Putamen (tissue), 1 donor: ENCODE data around the gene JUN.
A peak's percentile ranks its signal among the peaks of the same experiment; 100 is the strongest.

Source experiments
- DNase-seq: peaks from one replicate; pipeline ENCODE4 v3.0.0-alpha.2; 2016; ENCODE audit warnings: low spot score

Gene JUN

GRCh38 chr1:58783090-58783992 is 506 bp downstream of the JUN start:
- peak; percentile 57 for DNase-seq

GRCh38 chr1:58782178-58783089 is 1.4 kb downstream of the JUN start:
- DNase-seq = peak; percentile 47

- DNase-seq = peak; percentile 72
Observed at GRCh38 chr1:58781541-58782177, 2.2 kb downstream of the JUN start.

GRCh38 chr1:58780836-58781452 is 2.9 kb downstream of the JUN start:
- DNase-seq = peak; percentile 6

- DNase-seq = no peak
Observed at GRCh38 chr1:58780411-58780810, 3.4 kb downstream of the JUN start.

GRCh38 chr1:58779801-58780382 is 4.0 kb downstream of the JUN start:
- DNase-seq = no peak

DNA sequence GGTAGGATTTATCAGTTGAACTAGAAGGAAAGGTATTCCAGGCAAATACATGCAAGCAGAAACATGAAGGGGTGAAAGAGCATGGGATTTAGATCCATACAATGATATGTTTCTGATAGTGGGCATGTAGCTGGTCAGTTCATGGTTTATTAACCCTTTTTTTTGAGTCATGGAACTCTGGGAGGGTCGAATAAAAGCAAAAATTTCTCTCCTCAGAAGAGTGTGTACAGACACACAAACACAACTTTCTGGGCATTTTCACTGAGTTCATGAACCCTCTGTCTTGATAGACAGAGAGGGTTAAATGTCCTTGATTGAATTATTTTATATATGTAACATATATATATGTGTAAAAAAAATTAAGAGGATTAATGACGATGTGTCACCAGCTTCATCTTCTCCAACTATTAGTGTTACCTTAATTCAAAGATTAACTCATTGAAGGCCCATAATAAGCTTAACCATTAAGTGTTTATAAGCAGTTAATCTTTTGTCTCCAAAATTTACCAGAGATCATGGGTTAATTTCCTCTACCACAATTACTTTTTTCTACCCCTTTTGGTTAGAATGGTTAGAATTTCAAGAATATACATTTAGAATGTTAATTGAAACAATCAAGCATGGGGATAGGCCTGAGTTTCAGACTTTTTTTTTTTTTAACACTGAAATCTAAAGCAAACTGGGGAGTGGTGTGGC is 4.6 kb downstream of the JUN start:
- DNase-seq = no peak

DNA sequence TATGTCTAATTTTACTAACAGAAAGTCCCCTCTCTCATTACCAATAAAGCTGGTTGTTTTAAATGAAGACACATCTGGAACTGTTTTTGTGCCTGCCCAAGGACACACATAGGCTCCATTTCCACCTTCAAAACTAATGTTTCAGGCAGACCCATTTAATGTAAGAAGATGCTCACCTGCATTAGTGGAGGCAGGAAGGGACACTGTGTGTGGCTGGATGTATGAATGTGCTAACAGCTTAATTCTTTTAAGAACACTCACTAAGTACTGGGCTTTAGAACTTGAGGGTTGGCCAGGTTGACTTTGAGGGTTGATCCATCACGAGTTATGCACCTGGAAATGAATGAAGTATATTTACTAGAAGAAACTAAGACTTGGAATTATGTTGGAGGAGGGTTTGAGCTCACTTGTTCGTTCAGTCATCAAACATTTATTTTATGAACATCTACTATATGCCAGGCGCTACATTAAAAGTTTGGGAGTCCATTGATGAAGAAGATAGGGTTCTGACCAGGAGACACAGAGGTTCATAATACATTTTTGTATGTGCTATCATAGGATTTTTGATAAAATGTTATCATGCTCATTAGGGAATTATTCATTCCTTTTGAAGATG is 5.4 kb downstream of the JUN start:
- DNase-seq = no peak

GRCh38 chr1:58774027-58774426 is 9.8 kb downstream of the JUN start:
- no peak for DNase-seq

GRCh38 chr1:58773406-58773840 is 10.4 kb downstream of the JUN start:
- no peak for DNase-seq

DNA sequence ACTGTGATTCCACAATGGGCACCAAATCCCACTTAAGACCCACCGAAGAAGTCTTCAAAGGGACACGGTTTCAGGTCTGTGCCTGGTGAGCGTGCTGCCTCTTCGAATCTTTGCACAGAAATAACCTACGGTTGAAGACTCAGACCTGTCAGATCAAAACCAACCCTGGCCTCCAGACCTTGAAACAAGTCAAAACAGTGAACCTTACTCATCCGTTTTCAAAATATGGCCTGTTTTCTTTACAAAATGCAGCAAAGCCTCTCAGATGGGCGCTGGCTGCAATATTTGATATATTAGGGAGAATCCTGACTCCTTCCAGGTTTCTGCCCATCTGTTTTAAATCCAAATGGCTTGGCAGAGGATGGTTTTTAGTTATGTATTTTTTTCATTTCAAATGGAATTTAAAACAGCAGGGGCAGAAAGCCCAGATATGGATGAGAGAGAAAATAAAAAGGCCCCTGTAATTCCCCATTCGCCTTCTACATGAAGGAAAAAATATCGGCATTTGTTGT is 14.0 kb downstream of the JUN start:
- DNase-seq = no peak

DNA sequence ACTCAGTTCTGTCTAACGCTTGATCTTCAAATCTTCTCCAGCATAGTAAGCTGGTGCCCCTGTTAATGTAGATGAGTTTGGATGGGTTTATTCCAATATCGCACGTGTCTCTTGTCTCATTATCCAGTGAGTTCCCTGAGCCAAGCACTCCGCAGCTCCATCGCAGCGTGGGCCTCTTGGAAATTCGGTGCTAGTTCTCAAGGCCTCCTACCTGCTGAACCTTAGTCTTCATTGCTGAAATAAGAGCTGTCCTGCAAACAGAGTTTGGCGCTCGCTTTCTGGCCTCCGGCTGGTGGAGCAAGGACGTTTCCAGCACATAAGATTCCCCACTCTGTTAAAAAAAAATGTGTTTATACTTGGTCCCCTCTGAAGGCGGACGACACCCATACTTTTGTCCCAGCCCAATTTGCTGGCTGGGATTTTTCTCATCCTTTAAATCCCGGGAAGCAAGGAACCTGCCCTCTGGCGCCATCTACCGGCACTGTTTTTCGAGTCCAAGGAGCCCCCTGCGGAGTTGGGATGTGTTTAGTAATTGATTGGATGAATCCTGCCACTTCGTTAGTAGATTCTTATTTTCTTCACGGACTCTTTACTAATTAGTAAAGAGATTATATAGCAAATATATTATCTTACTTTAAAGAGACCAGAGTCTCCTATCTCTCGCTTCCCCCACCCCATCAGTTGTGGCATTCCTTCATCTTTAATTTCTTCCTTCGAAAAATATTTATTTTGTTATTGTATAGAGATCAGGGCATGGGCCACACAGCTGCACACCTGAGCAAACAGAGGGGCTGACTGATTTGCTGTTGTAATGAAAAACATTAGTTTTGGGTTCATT is 14.7 kb downstream of the JUN start:
- DNase-seq = peak; percentile 55

GRCh38 chr1:58768191-58768731 is 15.6 kb downstream of the JUN start:
- no peak for DNase-seq

GRCh38 chr1:58767143-58767542 is 16.7 kb downstream of the JUN start:
- no peak for DNase-seq

GRCh38 chr1:58765441-58765840 is 18.4 kb downstream of the JUN start:
- DNase-seq = no peak

GRCh38 chr1:58765006-58765405 is 18.8 kb downstream of the JUN start:
- DNase-seq = no peak

GRCh38 chr1:58764294-58764978 is 19.4 kb downstream of the JUN start:
- DNase-seq = no peak

DNA sequence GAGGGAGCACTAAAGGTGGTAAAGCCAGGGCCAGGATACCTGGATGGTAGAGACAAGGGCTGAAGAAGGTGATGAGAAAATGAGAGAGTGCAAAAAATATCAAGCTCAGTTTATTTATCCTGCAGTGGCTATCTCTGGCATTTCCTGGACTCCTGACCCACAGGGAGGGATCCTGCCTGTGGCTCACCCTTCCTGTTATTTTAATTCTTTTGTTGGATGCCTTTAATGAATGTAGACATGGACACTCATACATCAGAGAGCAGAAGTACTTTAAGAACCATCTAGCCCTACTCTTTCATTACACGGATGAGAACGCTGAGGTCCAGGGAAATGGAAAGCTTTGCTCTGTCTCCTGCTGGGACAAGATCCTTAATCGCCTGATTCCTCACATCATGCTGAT is 20.6 kb downstream of the JUN start:
- DNase-seq = no peak
